IMR-90 (cell line): Measurements from ENCODE around the gene SLC3A2. TPM values are rescaled to one million over a fixed set of nuclear protein-coding genes. Genes with fewer than 3 reads are reported as not detected.

Experiments
- ATAC-seq: fragments of 200-7000 bp; cut with Tn5 transposase; 2 replicates; pipeline ENCODE4 v1.9.1; 2020; ENCODE audit warnings: low read depth, mild to moderate bottlenecking, moderate library complexity
- BruUV-seq: library from RNA; stranded (reverse); fragments of 400-500 nt; replicated peaks from 2 replicates; lab custom pipeline; 2021; lab: Mats Ljungman, UMichigan
- CTCF ChIA-PET: fragments of 300-600 bp; formaldehyde crosslinking; extraction: SDS; loops from one replicate; lab custom pipeline; 2021; ENCODE audit warnings: antibody characterized with exemption; lab: Yijun Ruan, JAX
- POLR2A ChIA-PET: fragments of 300-600 bp; sonication (Branson Sonifier 250); formaldehyde crosslinking; loops from one replicate; lab custom pipeline; 2022; ENCODE audit warnings: antibody characterized with exemption; ENCODE audit not compliant: unreplicated experiment; lab: Charles Lee
- DNase-seq: peaks from one replicate; pipeline ENCODE4 v3.0.0; 2013
- H2AFZ ChIP-seq: replicated peaks from 2 replicates; pipeline ENCODE3; 2013; ENCODE audit warnings: low read length, mild to moderate bottlenecking; ENCODE audit not compliant: poor library complexity
- H2AK5ac ChIP-seq: 2 replicates; pipeline ENCODE4 v1.6.1; 2013; ENCODE audit warnings: low read depth, low read length, inconsistent platforms
- H2AK9ac ChIP-seq: replicated peaks from 2 replicates; pipeline ENCODE3; 2013; ENCODE audit warnings: mild to moderate bottlenecking, low read depth, low read length, moderate library complexity; ENCODE audit not compliant: poor library complexity
- H2BK120ac ChIP-seq: 2 replicates; pipeline ENCODE4 v1.6.1; 2013; ENCODE audit warnings: low read depth, low read length, inconsistent platforms
- H2BK15ac ChIP-seq: 3 replicates; pipeline ENCODE4 v1.6.1; 2013; ENCODE audit warnings: low read depth, low read length, inconsistent platforms
- H2BK20ac ChIP-seq: 2 replicates; pipeline ENCODE4 v1.6.1; 2013; ENCODE audit warnings: low read depth, mild to moderate bottlenecking, inconsistent platforms, low read length, moderate library complexity
- H2BK5ac ChIP-seq: 2 replicates; pipeline ENCODE4 v1.6.1; 2013; ENCODE audit warnings: mild to moderate bottlenecking, low read depth, low read length, inconsistent platforms; ENCODE audit not compliant: poor library complexity, severe bottlenecking
- H3K14ac ChIP-seq: replicated peaks from 2 replicates; pipeline ENCODE4 v1.6.1; 2013; ENCODE audit warnings: low read depth, low read length, inconsistent platforms
- H3K18ac ChIP-seq: 2 replicates; pipeline ENCODE4 v1.6.1; 2013; ENCODE audit warnings: low read depth, low read length, control low read depth
- H3K23ac ChIP-seq: 2 replicates; pipeline ENCODE4 v1.6.1; 2013; ENCODE audit warnings: low read depth, low read length, inconsistent platforms
- H3K27ac ChIP-seq: 2 replicates; pipeline ENCODE4 v1.5.1; 2013; ENCODE audit warnings: mild to moderate bottlenecking, control low read depth, low read length; ENCODE audit not compliant: insufficient read depth
- H3K27me3 ChIP-seq: 2 replicates; pipeline ENCODE4 v1.6.1; 2013; ENCODE audit warnings: low read length; ENCODE audit not compliant: control insufficient read depth, insufficient read depth
- H3K36me3 ChIP-seq: 2 replicates; pipeline ENCODE4 v1.6.1; 2013; ENCODE audit warnings: low read length, mixed read lengths; ENCODE audit not compliant: control insufficient read depth, insufficient read depth
- H3K4ac ChIP-seq: 2 replicates; pipeline ENCODE4 v1.6.1; 2013; ENCODE audit warnings: low read depth, low read length, inconsistent platforms
- H3K4me1 ChIP-seq: 2 replicates; pipeline ENCODE4 v1.6.1; 2013; ENCODE audit warnings: low read length, mixed read lengths; ENCODE audit not compliant: control insufficient read depth, insufficient read depth
- H3K4me2 ChIP-seq: 2 replicates; pipeline ENCODE4 v1.6.1; 2013; ENCODE audit warnings: low read depth, mild to moderate bottlenecking, control low read depth, low read length, moderate library complexity
- H3K4me3 ChIP-seq: 2 replicates; pipeline ENCODE4 v1.5.1; 2013; ENCODE audit warnings: low read depth, mild to moderate bottlenecking, control low read depth, low read length, moderate library complexity; ENCODE audit not compliant: insufficient read depth
- H3K56ac ChIP-seq: 2 replicates; pipeline ENCODE4 v1.6.1; 2013; ENCODE audit warnings: low read length, inconsistent platforms; ENCODE audit not compliant: insufficient read depth; ENCODE audit errors: extremely low read depth
- H3K79me1 ChIP-seq, 2 experiments: 2 replicates each; pipeline ENCODE4 v1.6.1; 2013; ENCODE audit warnings: low read length in 2 of 2, inconsistent platforms in 1 of 2, low read depth in 1 of 2
- H3K9ac ChIP-seq: 2 replicates; pipeline ENCODE4 v1.6.1; 2013; ENCODE audit warnings: low read depth, low read length, control low read depth
- H3K9me1 ChIP-seq: 2 replicates; pipeline ENCODE4 v1.6.1; 2013; ENCODE audit warnings: low read length, inconsistent platforms; ENCODE audit not compliant: insufficient read depth
- H3K9me3 ChIP-seq: 2 replicates; pipeline ENCODE4 v1.6.1; 2013; ENCODE audit warnings: low read length; ENCODE audit not compliant: control insufficient read depth, insufficient read depth
- H4K20me1 ChIP-seq: 2 replicates; pipeline ENCODE4 v1.6.1; 2013; ENCODE audit warnings: low read length, inconsistent platforms; ENCODE audit not compliant: insufficient read depth
- H4K5ac ChIP-seq: 2 replicates; pipeline ENCODE4 v1.6.1; 2013; ENCODE audit warnings: mild to moderate bottlenecking, low read depth, low read length, control low read depth
- H4K8ac ChIP-seq, 2 experiments: 2 replicates each; pipeline ENCODE4 v1.6.1; 2013; ENCODE audit warnings: low read depth in 2 of 2, low read length in 2 of 2, control low read depth in 1 of 2, inconsistent platforms in 1 of 2
- H4K91ac ChIP-seq: 2 replicates; pipeline ENCODE4 v1.6.1; 2013; ENCODE audit warnings: low read depth, low read length, inconsistent platforms; ENCODE audit not compliant: insufficient read depth
- CTCF ChIP-seq: conservative IDR thresholded peaks from 2 replicates; pipeline ENCODE4 v1.5.1; 2012; ENCODE audit warnings: mild to moderate bottlenecking, low read depth, low read length, improper control_type of control experiment
- ELK1 ChIP-seq: fragments of 150-350 bp; IDR thresholded peaks from 2 replicates; pipeline ENCODE4 v1.6.1; 2016; ENCODE audit warnings: low read depth, mild to moderate bottlenecking, low read length, moderate library complexity, borderline replicate concordance
- MAFK ChIP-seq: IDR thresholded peaks from 2 replicates; pipeline ENCODE4 v1.6.1; 2012; ENCODE audit warnings: low read depth, low read length, improper control_type of control experiment
- MAZ ChIP-seq: IDR thresholded peaks from 2 replicates; pipeline ENCODE4 v1.6.1; 2012; ENCODE audit warnings: low read depth, mild to moderate bottlenecking, low read length, improper control_type of control experiment, moderate library complexity, borderline replicate concordance
- MXI1 ChIP-seq: IDR thresholded peaks from 2 replicates; pipeline ENCODE4 v1.6.1; 2012; ENCODE audit warnings: low read depth, mild to moderate bottlenecking, low read length, moderate library complexity, borderline replicate concordance
- POLR2A ChIP-seq: IDR thresholded peaks from 2 replicates; pipeline ENCODE4 v1.6.1; 2012; ENCODE audit warnings: mild to moderate bottlenecking, low read depth, low read length
- RFX5 ChIP-seq: IDR thresholded peaks from 2 replicates; pipeline ENCODE4 v1.8.0; 2012; ENCODE audit warnings: low read depth, mild to moderate bottlenecking, low read length, moderate library complexity
- SMC3 ChIP-seq: fragments of 150-350 bp; IDR thresholded peaks from 2 replicates; pipeline ENCODE4 v1.6.1; 2016; ENCODE audit warnings: low read depth, mild to moderate bottlenecking, antibody characterized with exemption, low read length, moderate library complexity
- WGBS, 2 experiments: methylation state at CpG; one replicate each; pipeline versions ENCODE4 v1.1.5 to v1.1.7; 2013; ENCODE audit warnings: missing lambda C conversion rate in 2 of 2; ENCODE audit not compliant: insufficient read length in 1 of 2; ENCODE audit errors: extremely low coverage in 2 of 2; 5-methylcytosine and 5-hydroxymethylcytosine counted together
- dilution Hi-C: fragments of 300-500 bp; cut with HindIII; formaldehyde crosslinking; loops from one replicate; pipeline ENCODE4 v1.14.3; 2018; ENCODE audit warnings: low sequenced_read_pairs; ENCODE audit not compliant: unreplicated experiment
- in situ Hi-C: fragments of 300-500 bp; cut with MboI; formaldehyde crosslinking; loops from 3 replicates; pipeline ENCODE4 v1.14.3; 2019; ENCODE audit warnings: low sequenced_read_pairs, inconsistent platforms, mixed read lengths
- intact Hi-C: fragments of 100-400 bp; cut with micrococcal nuclease; formaldehyde crosslinking; loops from 2 replicates; pipeline ENCODE4 v1.10.0; 2022
- polyA plus RNA-seq, 3 experiments: library from polyadenylated mRNA; depleted of rRNA; stranded (reverse); fragments of >200 nt; gene quantifications; 2 replicates each; pipeline ENCODE4 v1.2.3, GENCODE V29; 2012; ENCODE audit warnings: low replicate concordance in 1 of 3
- total RNA-seq: library from RNA; depleted of rRNA; stranded (reverse); fragments of >200 nt; gene quantifications from 2 replicates; pipeline ENCODE4 v1.2.3, GENCODE V29; 2012

Gene SLC3A2
- total and polyA plus RNA-seq, 2 of the 4 experiments (the other 2 are of a cell fraction) = 140 to 239 TPM

- Histone ChIP-seq H2BK5ac (no peak overlapping the region), H2BK15ac (no peak overlapping the region), H3K9me3 (no peaks in the 10 kb centered on the region), H3K4me1 (peaks cover 3% of the 10 kb centered on the region; the same call in 1 of the 2 replicates), H3K79me1 (no peaks in the 10 kb centered on the region), H2AFZ (peak overlapping the region; percentile 47), H3K18ac (no peak overlapping the region), H3K56ac (no peak overlapping the region), H3K9me1 (no peaks in the 10 kb centered on the region), H3K27me3 (peaks cover 7% of the 10 kb centered on the region; the same call in 1 of the 2 replicates), H3K36me3 (no peaks in the 10 kb centered on the region), H3K4me2 (no peak overlapping the region), H2BK120ac (no peak overlapping the region), H3K4me3 (no peak overlapping the region), H3K4ac (no peak overlapping the region), H4K20me1 (no peaks in the 10 kb centered on the region), H3K23ac (no peak overlapping the region), H2BK20ac (no peak overlapping the region), H4K91ac (no peak overlapping the region), H3K9ac (no peak overlapping the region), H2AK9ac (no peak overlapping the region), H4K5ac (no peak overlapping the region), H4K8ac (no peak overlapping the region), H3K27ac (no peak overlapping the region), H3K14ac (no peak overlapping the region), H2AK5ac (no peak overlapping the region)
- WGBS, 2 experiments = 50% methylated on average over 1 of the region's 3 CpGs; no CpG with 5 or more reads in 1 of the 2 experiments
- ChIA-PET CTCF (interaction anchor here (0.6 to 4.4 kb wide), 7 partner anchors 11 to 118 kb away, joined by 3 to 59 read pairs (median 3); partner anchors contain the start of gene SLC22A8), POLR2A (no interaction called here)
- TF ChIP-seq SMC3 (no peak), POLR2A (no peak), CTCF (no peak), ELK1 (no peak), MAZ (no peak), MXI1 (no peak), RFX5 (no peak), MAFK (no peak)
- DNase-seq = no peak
- no TSS peak for BruUV-seq
- intact Hi-C loops = loop anchor here (1.0 kb wide), 1 partner anchor 119 kb away; no protein-coding TSS in a partner anchor
- dilution Hi-C loops = no loop called here
- no peak for ATAC-seq
- in situ Hi-C loops = loop anchor here (5.0 to 10.0 kb wide), 2 partner anchors 117 to 300 kb away; no protein-coding TSS in a partner anchor
These were observed 24.6 kb downstream of the SLC3A2 start for GRCh38 chr11:62905296-62905695.
